AG04450 (cell line): ENCODE results near the gene HOXB8. TPM values are rescaled to one million over a fixed set of nuclear protein-coding genes. Genes with fewer than 3 reads are reported as not detected.

Experiments used
- CTCF ChIA-PET: fragments of 300-600, 350-600 bp; formaldehyde crosslinking; extraction: SDS; loops from one replicate; lab custom pipeline; 2022; ENCODE audit warnings: antibody characterized with exemption, inconsistent platforms; lab: Charles Lee
- POLR2A ChIA-PET: fragments of 350-600 bp; formaldehyde crosslinking; extraction: SDS; loops from one replicate; lab custom pipeline; 2021; ENCODE audit warnings: antibody characterized with exemption, inconsistent platforms; lab: Yijun Ruan, JAX
- DNase-seq: peaks from one replicate; pipeline ENCODE4 v3.0.0-alpha.2; 2011; ENCODE audit warnings: low read depth, low spot score
- H3K27ac ChIP-seq: one replicate; pipeline ENCODE4 v1.5.1; 2012; ENCODE audit warnings: low read depth, low read length, control low read depth
- H3K27me3 ChIP-seq: one replicate; pipeline ENCODE4 v1.6.0; 2012; ENCODE audit warnings: low read length; ENCODE audit not compliant: control insufficient read depth, insufficient read depth
- H3K4me3 ChIP-seq: 2 replicates; pipeline ENCODE4 v1.5.1; 2011; ENCODE audit warnings: mild to moderate bottlenecking, low read depth, low read length, control low read depth
- H3K9me3 ChIP-seq: 2 replicates; pipeline ENCODE4 v1.5.1; 2012; ENCODE audit warnings: low read length; ENCODE audit not compliant: control insufficient read depth, insufficient read depth
- CTCF ChIP-seq: IDR thresholded peaks from 2 replicates; pipeline ENCODE4 v1.5.1; 2011; ENCODE audit warnings: low read depth, low read length, control low read depth, inconsistent platforms
- polyA plus RNA-seq: library from polyadenylated mRNA; depleted of rRNA; stranded (reverse); fragments of >200 nt; gene quantifications from 2 replicates; pipeline ENCODE4 v1.2.3, GENCODE V29; 2011; rRNA removed
- small RNA-seq: library from RNA; depleted of rRNA; stranded (forward); fragments of <200 nt; gene quantifications from one replicate; pipeline ENCODE3, GENCODE V24; 2012; ENCODE audit warnings: low read depth; ENCODE audit not compliant: insufficient read length

The HOXB8 gene
- polyA plus RNA-seq, 1 experiment, result 0.97 TPM

- CTCF ChIA-PET, result no interaction called here
- H3K4me3 ChIP-seq, result peak overlapping the region; percentile 65
- POLR2A ChIA-PET, result interaction anchor here (0.6 to 1.4 kb wide), 4 partner anchors 17 to 53 kb away, joined by 3 to 7 read pairs (median 4); no protein-coding TSS in a partner anchor
- DNase-seq, result no peak
- H3K27ac ChIP-seq, result peak overlapping the region; percentile 77
- H3K9me3 ChIP-seq, result no peaks in the 10 kb centered on the region
- no peaks in the 10 kb centered on the region for H3K27me3 ChIP-seq
- no peak for TF ChIP-seq CTCF
These were observed 51.7 kb downstream of the HOXB8 start for GRCh38 chr17:48563385-48563838.

GRCh38 chr17:48562934-48563333 lies 52.2 kb downstream of the HOXB8 start:
- ChIA-PET POLR2A (interaction anchor here (0.6 to 1.3 kb wide), 3 partner anchors 16 to 26 kb away, joined by 3 to 4 read pairs (median 4); no protein-coding TSS in a partner anchor), CTCF (no interaction called here)
- no peak for TF ChIP-seq CTCF
- H3K27me3 ChIP-seq, result no peaks in the 10 kb centered on the region
- H3K4me3 ChIP-seq, result peak overlapping the region; percentile 65
- peak overlapping the region; percentile 77 for H3K27ac ChIP-seq
- DNase-seq, result no peak
- no peaks in the 10 kb centered on the region for H3K9me3 ChIP-seq

Small RNAs within 50 kb of the gene (small RNA-seq; reads per million reads assigned to genes)
- not detected for gene MIR196A1

Other genes with a start within 250 kb of the HOXB8 start
- gene SKAP1, start 185.1 kb downstream of the HOXB8 start, polyA plus RNA-seq, result not detected in 2 replicates
- gene HOXB1, start 84.3 kb downstream of the HOXB8 start, polyA plus RNA-seq, result not detected in 2 replicates
- gene HOXB2, start 70.2 kb downstream of the HOXB8 start, polyA plus RNA-seq, result 16.3 and 17.9 TPM in 2 replicates
- gene HOXB4, start 36.9 kb downstream of the HOXB8 start, polyA plus RNA-seq, result 5.8 and 6.1 TPM in 2 replicates
- gene HOXB3, start 25.1 kb downstream of the HOXB8 start, polyA plus RNA-seq, result 28.3 and 33.0 TPM in 2 replicates
- 9.4 and 9.8 TPM in 2 replicates for gene HOXB5, start 21.5 kb downstream of the HOXB8 start, polyA plus RNA-seq
- gene HOXB6, start 10.3 kb downstream of the HOXB8 start, polyA plus RNA-seq, result 15.4 and 20.4 TPM in 2 replicates
- gene HOXB7, start 4.3 kb downstream of the HOXB8 start, polyA plus RNA-seq, result 10.1 and 11.3 TPM in 2 replicates
- gene HOXB9, start 11.1 kb upstream of the HOXB8 start, polyA plus RNA-seq, result 0.02 TPM in 1 of 2 replicates, not detected in the other
- gene PRAC1, start 107.2 kb upstream of the HOXB8 start, polyA plus RNA-seq, result not detected in 2 replicates
- not detected in 2 replicates for gene PRAC2, start 107.9 kb upstream of the HOXB8 start, polyA plus RNA-seq
- not detected in 2 replicates for gene HOXB13, start 113.5 kb upstream of the HOXB8 start, polyA plus RNA-seq
- gene TTLL6, start 201.9 kb upstream of the HOXB8 start, polyA plus RNA-seq, result 0.04 and 0.06 TPM in 2 replicates
- 102 and 130 TPM in 2 replicates for gene CALCOCO2, start 215.7 kb upstream of the HOXB8 start, polyA plus RNA-seq